ENCODE results near the gene EDDM13.
"Not testable (repeated sequence)": the region's sequence is repeated elsewhere in the genome, so short reads cannot be mapped to it uniquely, and the experiment has no call there.

DNA sequence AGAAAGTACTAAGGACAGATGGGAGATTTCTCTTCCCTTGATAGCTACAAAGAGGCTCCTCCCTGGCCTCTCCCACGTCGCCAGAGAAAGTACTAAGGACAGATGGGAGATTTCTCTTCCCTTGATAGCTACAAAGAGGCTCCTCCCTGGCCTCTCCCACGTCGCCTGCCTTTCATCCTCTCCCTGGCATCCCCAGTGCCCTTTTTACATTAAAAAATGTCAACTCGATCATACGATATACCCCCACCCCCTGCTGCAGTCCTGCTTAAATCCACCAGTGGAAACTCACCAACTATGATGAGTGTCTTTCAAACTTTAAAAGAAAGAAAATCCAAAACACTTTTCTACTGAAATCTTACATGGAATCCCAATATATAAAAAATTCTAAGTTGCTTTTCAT is 34.5 kb downstream of the EDDM13 start:
- TF ChIP-seq, protein P1, sequence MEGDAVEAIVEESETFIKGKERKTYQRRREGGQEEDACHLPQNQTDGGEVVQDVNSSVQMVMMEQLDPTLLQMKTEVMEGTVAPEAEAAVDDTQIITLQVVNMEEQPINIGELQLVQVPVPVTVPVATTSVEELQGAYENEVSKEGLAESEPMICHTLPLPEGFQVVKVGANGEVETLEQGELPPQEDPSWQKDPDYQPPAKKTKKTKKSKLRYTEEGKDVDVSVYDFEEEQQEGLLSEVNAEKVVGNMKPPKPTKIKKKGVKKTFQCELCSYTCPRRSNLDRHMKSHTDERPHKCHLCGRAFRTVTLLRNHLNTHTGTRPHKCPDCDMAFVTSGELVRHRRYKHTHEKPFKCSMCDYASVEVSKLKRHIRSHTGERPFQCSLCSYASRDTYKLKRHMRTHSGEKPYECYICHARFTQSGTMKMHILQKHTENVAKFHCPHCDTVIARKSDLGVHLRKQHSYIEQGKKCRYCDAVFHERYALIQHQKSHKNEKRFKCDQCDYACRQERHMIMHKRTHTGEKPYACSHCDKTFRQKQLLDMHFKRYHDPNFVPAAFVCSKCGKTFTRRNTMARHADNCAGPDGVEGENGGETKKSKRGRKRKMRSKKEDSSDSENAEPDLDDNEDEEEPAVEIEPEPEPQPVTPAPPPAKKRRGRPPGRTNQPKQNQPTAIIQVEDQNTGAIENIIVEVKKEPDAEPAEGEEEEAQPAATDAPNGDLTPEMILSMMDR (IDR thresholded peaks at IDR 0.05), result not testable (repeated sequence)
- not testable (repeated sequence) for TF ChIP-seq POLR2A, POLR2AphosphoS5 (IDR thresholded peaks at IDR 0.05)
